Measurements from ENCODE around the gene TRABD2A. TPM values are rescaled to one million over a fixed set of nuclear protein-coding genes. Genes with fewer than 3 reads are reported as not detected.

The TRABD2A gene
- total and polyA plus RNA-seq, 8 donors: 0.29 to 109 (median 0.58) TPM; not detected in 1

GRCh38 chr2:84805250-84805958, 75.5 kb downstream of the TRABD2A start:
- intact Hi-C loops (cut with DNase I; ENCODE audit: low total_unique reads): no loop called here
- Histone ChIP-seq H3K9me3 (peaks cover 0 to 12% (median 5%) of the 10 kb centered on the region in 4 donors), H3K4me1 (peaks cover 0 to 16% (median 11%) of the 10 kb centered on the region in 4 donors), H3K27ac (no peak overlapping the region), H3K4me3 (no peak overlapping the region), H3K36me3 (no peaks in the 10 kb centered on the region), H3K27me3 (no peaks in the 10 kb centered on the region)
- no peak for DNase-seq
- TF ChIP-seq POLR2AphosphoS5 (IDR thresholded peaks at IDR 0.05) (no peak), POLR2A (IDR thresholded peaks at IDR 0.05) (no peak), CTCF (IDR thresholded peaks at IDR 0.05) (no peak), EP300 (IDR thresholded peaks at IDR 0.05) (no peak)
- WGBS, 5 donors: 25 to 53% (median 31%) methylated on average over 1 of the region's 1 CpG

- intact Hi-C loops (cut with DNase I; ENCODE audit: low total_unique reads): no loop called here
- no peak overlapping the region for H3K4me3 ChIP-seq
- H3K27me3 ChIP-seq: no peaks in the 10 kb centered on the region
- DNase-seq: no peak
- peaks cover 0 to 12% (median 5%) of the 10 kb centered on the region in 4 donors for H3K9me3 ChIP-seq
- 81 to 88% (median 84%) methylated on average over 2 of the region's 2 CpGs for WGBS, 5 donors
- no peaks in the 10 kb centered on the region for H3K36me3 ChIP-seq
- H3K4me1 ChIP-seq: peaks cover 0 to 6% (median 3%) of the 10 kb centered on the region in 4 donors
- no peak for TF ChIP-seq POLR2A (IDR thresholded peaks at IDR 0.05)
- no peak for TF ChIP-seq EP300 (IDR thresholded peaks at IDR 0.05)
- TF ChIP-seq POLR2AphosphoS5 (IDR thresholded peaks at IDR 0.05): no peak
- TF ChIP-seq CTCF (IDR thresholded peaks at IDR 0.05): no peak
- no peak overlapping the region for H3K27ac ChIP-seq
Observed at GRCh38 chr2:84801811-84802210, 79.1 kb downstream of the TRABD2A start.

GRCh38 chr2:84800194-84800805, 80.6 kb downstream of the TRABD2A start:
- H3K36me3 ChIP-seq: no peaks in the 10 kb centered on the region
- H3K4me3 ChIP-seq: no peak overlapping the region
- H3K9me3 ChIP-seq: peaks cover 0 to 12% (median 5%) of the 10 kb centered on the region in 4 donors
- 44 to 79% (median 71%) methylated on average over 1 of the region's 1 CpG for WGBS, 5 donors
- no peak for TF ChIP-seq EP300 (IDR thresholded peaks at IDR 0.05)
- no peak for TF ChIP-seq CTCF (IDR thresholded peaks at IDR 0.05)
- TF ChIP-seq POLR2A (IDR thresholded peaks at IDR 0.05): no peak
- TF ChIP-seq POLR2AphosphoS5 (IDR thresholded peaks at IDR 0.05): no peak
- no peak overlapping the region for H3K27ac ChIP-seq
- DNase-seq: no peak
- peaks cover 0 to 3% (median 0%) of the 10 kb centered on the region in 4 donors for H3K4me1 ChIP-seq
- intact Hi-C loops (cut with DNase I; ENCODE audit: low total_unique reads): no loop called here
- H3K27me3 ChIP-seq: no peaks in the 10 kb centered on the region

- TF ChIP-seq POLR2AphosphoS5 (IDR thresholded peaks at IDR 0.05) (no peak), CTCF (IDR thresholded peaks at IDR 0.05) (no peak)
- Histone ChIP-seq H3K27ac (no peak overlapping the region), H3K4me3 (no peak overlapping the region), H3K36me3 (no peaks in the 10 kb centered on the region), H3K27me3 (no peaks in the 10 kb centered on the region), H3K4me1 (no peaks in the 10 kb centered on the region), H3K9me3 (peaks cover 0 to 12% (median 5%) of the 10 kb centered on the region in 4 donors)
- WGBS, 5 donors: 94 to 100% (median 100%) methylated on average over 1 of the region's 1 CpG
- no peak for DNase-seq
- intact Hi-C loops (cut with DNase I; ENCODE audit: low total_unique reads): no loop called here
Observed at GRCh38 chr2:84799772-84800171, 81.1 kb downstream of the TRABD2A start.

Measured in stomach (tissue), 9 donors.